A549 (cell line): Measurements from ENCODE around the gene B3GNT8. TPM values are rescaled to one million over a fixed set of nuclear protein-coding genes. Genes with fewer than 3 reads are reported as not detected.

Experiments used
- ATAC-seq, 2 experiments: fragments of 200-7000 bp in 1 of 2; fragments of >200 bp in 1 of 2; cut with Nextera tagmentation in 1 of 2; cut with Tn5 transposase in 1 of 2; 3 replicates each; pipeline versions ENCODE4 v1.8.0 to v1.9.1; 2018 to 2020; ENCODE audit warnings: mild to moderate bottlenecking in 1 of 2, moderate library complexity in 1 of 2
- CTCF ChIA-PET: fragments of 300-600 bp; sonication (Branson Sonifier 250); formaldehyde crosslinking; extraction: SDS; loops from one replicate; lab custom pipeline; 2021; ENCODE audit warnings: antibody characterized with exemption, inconsistent platforms; lab: Yijun Ruan, JAX
- POLR2A ChIA-PET: fragments of 350-600 bp; formaldehyde crosslinking; extraction: SDS; loops from one replicate; lab custom pipeline; 2021; ENCODE audit warnings: antibody characterized with exemption, inconsistent platforms; lab: Yijun Ruan, JAX
- DNase-seq, 2 experiments: peaks; one replicate each; pipeline versions ENCODE4 v3.0.0 to v3.0.0-alpha.2; 2011 to 2016; ENCODE audit warnings: low read depth in 1 of 2, low spot score in 1 of 2
- FAIRE-seq: peaks from 2 replicates; lab custom pipeline; 2011; peaks lifted over from hg19 to GRCh38; lab: Jason Lieb, UNC
- H3K27ac ChIP-seq, 2 experiments: fragments of >200 bp; sonication (Bioruptor Twin); formaldehyde crosslinking; 3 replicates each; pipeline ENCODE4 v1.5.1; 2016 to 2017
- H3K4me1 ChIP-seq: fragments of >200 bp; sonication (Bioruptor Twin); formaldehyde crosslinking; 3 replicates; pipeline ENCODE4 v1.6.1; 2016
- H3K4me2 ChIP-seq: fragments of >200 bp; sonication (Bioruptor Twin); formaldehyde crosslinking; 3 replicates; pipeline ENCODE4 v1.6.1; 2016
- H3K4me3 ChIP-seq: fragments of >200 bp; sonication (Bioruptor Twin); formaldehyde crosslinking; 3 replicates; pipeline ENCODE4 v1.5.1; 2016
- H3K9me3 ChIP-seq: fragments of >200 bp; sonication (Bioruptor Twin); formaldehyde crosslinking; 3 replicates; pipeline ENCODE4 v1.6.1; 2016
- BHLHE40 ChIP-seq: IDR thresholded peaks from 2 replicates; pipeline ENCODE4 v1.6.1; 2012; ENCODE audit warnings: low read depth, low read length, inconsistent platforms
- CHD2 ChIP-seq: fragments of 150-350 bp; IDR thresholded peaks from 2 replicates; pipeline ENCODE4 v1.6.1; 2014; ENCODE audit warnings: low read length; ENCODE audit not compliant: partially characterized antibody
- EHMT2 ChIP-seq: fragments of 200-600 bp; sonication (generic); IDR thresholded peaks from 2 replicates; pipeline ENCODE4 v1.6.1; 2016; ENCODE audit warnings: antibody characterized with exemption, low read depth, mild to moderate bottlenecking, moderate library complexity
- EP300 ChIP-seq, 2 experiments: fragments of >200 bp; sonication (Bioruptor Twin); formaldehyde crosslinking; IDR thresholded peaks; 2 replicates in 1 of 2; 3 replicates in 1 of 2; pipeline ENCODE4 v1.6.1; 2016 to 2017
- ESRRA ChIP-seq: fragments of 150-350 bp; IDR thresholded peaks from 2 replicates; pipeline ENCODE4 v1.6.1; 2014; ENCODE audit warnings: mild to moderate bottlenecking, low read length, borderline replicate concordance
- GATA3 ChIP-seq: IDR thresholded peaks from 2 replicates; pipeline ENCODE4 v1.6.1; 2012; ENCODE audit warnings: borderline replicate concordance
- HOXA7 ChIP-seq: fragments of 250-450 bp; sonication (Bioruptor Pico); IDR thresholded peaks from 2 replicates; pipeline ENCODE4 v1.5.0; 2020; ENCODE audit warnings: mild to moderate bottlenecking, moderate library complexity
- KDM5A ChIP-seq: fragments of 200-600 bp; sonication (generic); IDR thresholded peaks from 2 replicates; pipeline ENCODE4 v1.6.1; 2016; ENCODE audit warnings: antibody characterized with exemption, mild to moderate bottlenecking
- MAFK ChIP-seq: fragments of 450-650 bp; IDR thresholded peaks from 2 replicates; pipeline ENCODE4 v1.6.1; 2014; ENCODE audit not compliant: partially characterized antibody
- MAX ChIP-seq: IDR thresholded peaks from 2 replicates; pipeline ENCODE4 v1.6.1; 2012
- MAZ ChIP-seq: fragments of 150-350 bp; IDR thresholded peaks from 2 replicates; pipeline ENCODE4 v1.6.1; 2014; ENCODE audit warnings: antibody characterized with exemption, low read depth, low read length, borderline replicate concordance
- MYC ChIP-seq: IDR thresholded peaks from 2 replicates; pipeline ENCODE4 v1.6.1; 2012; ENCODE audit warnings: mild to moderate bottlenecking, inconsistent platforms, low read length, improper control_type of control experiment, borderline replicate concordance
- NFE2L2 ChIP-seq: fragments of 150-350 bp; conservative IDR thresholded peaks from 2 replicates; pipeline ENCODE4 v1.6.1; 2014; ENCODE audit warnings: low read length
- NPAS2 ChIP-seq: fragments of 250-450 bp; sonication (Bioruptor Pico); IDR thresholded peaks from 2 replicates; pipeline ENCODE4 v1.8.0; 2022; ENCODE audit warnings: mild to moderate bottlenecking, moderate library complexity, borderline replicate concordance
- NR3C1 ChIP-seq: fragments of >200 bp; sonication (Bioruptor Twin); formaldehyde crosslinking; IDR thresholded peaks from 3 replicates; pipeline ENCODE4 v1.6.1; 2017
- PBX3 ChIP-seq: IDR thresholded peaks from 2 replicates; pipeline ENCODE4 v1.6.1; 2012
- PHF8 ChIP-seq: fragments of 200-600 bp; sonication (generic); IDR thresholded peaks from 2 replicates; pipeline ENCODE4 v1.6.1; 2016; ENCODE audit warnings: low read depth, mild to moderate bottlenecking, antibody characterized with exemption, moderate library complexity, borderline replicate concordance
- POLR2A ChIP-seq: IDR thresholded peaks from 2 replicates; pipeline ENCODE4 v1.6.1; 2012; ENCODE audit warnings: mild to moderate bottlenecking, low read length
- RARB ChIP-seq: fragments of 250-450 bp; sonication (Bioruptor Pico); IDR thresholded peaks from 2 replicates; pipeline ENCODE4 v1.8.0; 2021; ENCODE audit warnings: mild to moderate bottlenecking, moderate library complexity
- USF2 ChIP-seq: fragments of 450-650 bp; IDR thresholded peaks from 2 replicates; pipeline ENCODE4 v1.6.1; 2014; ENCODE audit warnings: antibody characterized with exemption
- ZC3H11A ChIP-seq: fragments of 450-650 bp; IDR thresholded peaks from 2 replicates; pipeline ENCODE4 v1.6.1; 2014; ENCODE audit warnings: antibody characterized with exemption, mild to moderate bottlenecking
- ZFP36 ChIP-seq: fragments of 450-650 bp; IDR thresholded peaks from 2 replicates; pipeline ENCODE4 v1.6.1; 2014; ENCODE audit warnings: borderline replicate concordance; ENCODE audit not compliant: partially characterized antibody
- ZNF302 ChIP-seq: fragments of 250-450 bp; sonication (Bioruptor Pico); IDR thresholded peaks from 2 replicates; pipeline ENCODE4 v1.9.0; 2021; ENCODE audit warnings: inconsistent platforms, mild to moderate bottlenecking, moderate library complexity
- ZSCAN20 ChIP-seq: fragments of 250-450 bp; sonication (Bioruptor Pico); IDR thresholded peaks from 2 replicates; pipeline ENCODE4 v1.8.0; 2022; ENCODE audit warnings: mild to moderate bottlenecking, moderate library complexity
- WGBS: methylation state at CpG from one replicate; pipeline ENCODE4 v1.1.6; 2017; ENCODE audit errors: missing lambda C conversion rate; 5-methylcytosine and 5-hydroxymethylcytosine counted together
- polyA plus RNA-seq, 4 experiments: library from polyadenylated mRNA; depleted of rRNA in 3 of 4; stranded (reverse); fragments of >200 nt; fragmentation: RNase III in 1 of 4; extraction: RNeasy Plus Mini Kit Qiagen cat#74134 plus additional on column Dnase treatment in 1 of 4; gene quantifications; 2 replicates in 3 of 4; 3 replicates in 1 of 4; pipeline ENCODE4 v1.2.3, GENCODE V29; 2011 to 2017

The B3GNT8 gene
- polyA plus RNA-seq, 2 of the 4 experiments (the other 2 are of a cell fraction): not detected

DNA sequence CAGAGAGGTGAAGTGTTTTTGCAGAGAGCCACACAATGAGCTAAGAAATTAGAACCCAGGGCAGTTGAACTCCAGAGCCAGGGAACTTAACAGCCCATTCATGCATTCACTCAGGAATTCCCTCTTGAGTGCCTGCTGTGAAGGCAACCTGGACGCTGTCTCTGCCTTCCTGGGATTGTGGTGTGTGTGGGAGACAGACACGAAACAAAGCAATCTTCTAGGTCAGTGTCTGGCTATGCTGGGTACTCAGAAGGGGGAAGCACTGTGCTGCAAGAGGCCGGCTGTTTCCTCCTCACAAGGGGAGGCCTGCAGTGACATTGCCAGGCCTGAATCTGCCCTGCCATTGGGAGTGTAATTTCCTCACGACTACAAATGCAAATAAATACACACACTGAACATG, 19.9 kb downstream of the B3GNT8 start:
- no peak overlapping the region for H3K4me3 ChIP-seq
- CTCF ChIA-PET: interaction anchor here (0.6 to 4.2 kb wide), 11 partner anchors 9 to 163 kb away, joined by 3 to 27 read pairs (median 4); partner anchors contain the start of genes B3GNT8, BCKDHA, DMAC2 and TGFB1
- peaks cover 12% of the 10 kb centered on the region for H3K4me1 ChIP-seq
- FAIRE-seq (no peak), ATAC-seq (peak; percentile 9 to 20; a peak in 1 of 6 replicates)
- POLR2A ChIA-PET: interaction anchor here (1.0 to 2.2 kb wide), 2 partner anchors 12 to 32 kb away, joined by 3 to 10 read pairs; partner anchors contain the start of gene DMAC2
- WGBS: 73% methylated on average over 4 of the region's 4 CpGs
- no peak overlapping the region for H3K27ac ChIP-seq
- TF ChIP-seq POLR2A (no peak), BHLHE40 (no peak), MAX (no peak), CHD2 (no peak), MAFK (no peak), ZFP36 (no peak), PBX3 (no peak), HOXA7 (no peak), KDM5A (no peak), MAZ (no peak), MYC (no peak), ESRRA (no peak), EHMT2 (no peak), EP300 (IDR thresholded peaks at IDR 0.05) (no peak), NFE2L2 (no peak)
- TF ChIP-seq, all 56 proteins: peak for 0
- Histone ChIP-seq H3K9me3 (no peaks in the 10 kb centered on the region), H3K4me2 (no peak overlapping the region)
- no peak for DNase-seq

DNA sequence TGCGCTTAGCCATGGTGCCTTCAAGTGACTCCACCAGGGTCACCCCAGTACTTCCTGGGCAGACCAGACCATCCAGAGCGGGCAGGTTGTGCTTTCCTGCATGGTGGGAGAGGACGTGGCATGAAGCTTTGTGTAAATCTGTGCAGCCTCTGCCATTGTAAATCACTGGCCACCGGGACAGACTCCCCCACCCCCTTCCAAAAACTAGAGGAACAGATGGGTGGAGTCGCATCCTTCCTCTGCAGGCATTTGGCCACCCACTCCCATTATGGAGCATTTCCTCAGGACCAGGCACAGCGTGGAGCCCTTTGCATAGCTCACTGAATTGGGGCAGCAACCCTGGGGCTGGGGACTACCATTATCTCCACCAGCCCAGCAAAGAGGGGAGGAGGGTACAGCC, 21.4 kb downstream of the B3GNT8 start:
- no peaks in the 10 kb centered on the region for H3K9me3 ChIP-seq
- TF ChIP-seq EHMT2 (no peak), RARB (CRISPR knock-in tag) (no peak), GATA3 (no peak), EP300 (IDR thresholded peaks at IDR 0.05) (no peak), ZSCAN20 (CRISPR knock-in tag) (no peak), NR3C1 (no peak), USF2 (no peak), NPAS2 (CRISPR knock-in tag) (no peak), ZNF302 (CRISPR knock-in tag) (no peak), PHF8 (no peak), ZC3H11A (no peak)
- ChIA-PET POLR2A (interaction anchor here (0.6 to 2.2 kb wide), 2 partner anchors 34 to 35 kb away, joined by 8 to 10 read pairs; partner anchors contain the start of gene DMAC2), CTCF (interaction anchor here (0.6 to 2.0 kb wide), 10 partner anchors 9 to 278 kb away, joined by 3 to 9 read pairs (median 4); no protein-coding TSS in a partner anchor)
- H3K4me2 ChIP-seq: no peak overlapping the region
- H3K4me3 ChIP-seq: no peak overlapping the region
- no peak for ATAC-seq
- FAIRE-seq: no peak
- WGBS: 91% methylated on average over 6 of the region's 6 CpGs
- no peak for DNase-seq
- H3K4me1 ChIP-seq: peaks cover 12% of the 10 kb centered on the region
- no peak overlapping the region for H3K27ac ChIP-seq
